Ascending aorta (tissue), 2 donors: ENCODE data around the gene IRF2BP1. TPM values are rescaled to one million over a fixed set of nuclear protein-coding genes. Genes with fewer than 3 reads are reported as not detected.

Source experiments
- DNase-seq, 2 donors: peaks; one replicate each; pipeline ENCODE4 v3.0.0-alpha.2; 2019; ENCODE audit warnings: low spot score in 2 of 2
- H3K27ac ChIP-seq, 2 donors: fragments of 200-600 bp; sonication (generic); one replicate each; pipeline ENCODE4 v1.5.1; 2016 to 2017; ENCODE audit warnings: mild to moderate bottlenecking in 1 of 2
- H3K27me3 ChIP-seq: fragments of 200-600 bp; sonication (generic); one replicate; pipeline ENCODE4 v1.5.1; 2017
- H3K36me3 ChIP-seq, 2 donors: fragments of 200-600 bp; sonication (generic); one replicate each; pipeline ENCODE4 v1.5.1; 2016
- H3K4me1 ChIP-seq, 2 donors: fragments of 200-600 bp; sonication (generic); one replicate each; pipeline ENCODE4 v1.5.1; 2016 to 2017; ENCODE audit warnings: mild to moderate bottlenecking in 1 of 2
- H3K4me3 ChIP-seq, 2 donors: fragments of 200-600 bp; sonication (generic); one replicate each; pipeline ENCODE4 v1.5.1; 2016 to 2017; ENCODE audit warnings: mild to moderate bottlenecking in 1 of 2
- H3K9me3 ChIP-seq, 2 donors: fragments of 200-600 bp; sonication (generic); one replicate each; pipeline ENCODE4 v1.5.1; 2016
- CTCF ChIP-seq, 3 experiments: fragments of 200-600 bp in 2 of 3; fragments of 450-650 bp in 1 of 3; sonication (generic) in 2 of 3; IDR thresholded peaks; one replicate each; pipeline ENCODE4 v1.5.1; 2016 to 2019; ENCODE audit warnings: antibody characterized with exemption in 3 of 3, mild to moderate bottlenecking in 1 of 3, moderate library complexity in 1 of 3
- intact Hi-C: fragments of 100-400 bp; cut with DNase I; formaldehyde crosslinking; loops from one replicate; pipeline ENCODE4 v1.15.1; 2023
- total RNA-seq: library from RNA; depleted of rRNA; stranded (reverse); fragments of >200 nt; gene quantifications from one replicate; pipeline ENCODE4 v1.1.0, GENCODE V29; 2016

Gene IRF2BP1
- total RNA-seq, 1 donor from 2014 or later, result 45.7 TPM

- no peak for TF ChIP-seq CTCF (IDR thresholded peaks at IDR 0.05)
- H3K9me3 ChIP-seq, result no peaks in the 10 kb centered on the region
- no peaks in the 10 kb centered on the region for H3K27me3 ChIP-seq
- H3K4me3 ChIP-seq, result no peak overlapping the region
- H3K36me3 ChIP-seq, result peaks cover 70 to 86% of the 10 kb centered on the region in 2 donors
- DNase-seq, result no peak
- no peak overlapping the region for H3K27ac ChIP-seq
- intact Hi-C loops, result no loop called here
- no peaks in the 10 kb centered on the region for H3K4me1 ChIP-seq
These were observed 33.7 kb downstream of the IRF2BP1 start for GRCh38 chr19:45852145-45852750.

- H3K27ac ChIP-seq, result no peak overlapping the region
- H3K27me3 ChIP-seq, result no peaks in the 10 kb centered on the region
- no peak for DNase-seq
- H3K9me3 ChIP-seq, result no peaks in the 10 kb centered on the region
- peaks cover 73 to 99% of the 10 kb centered on the region in 2 donors for H3K36me3 ChIP-seq
- H3K4me1 ChIP-seq, result no peaks in the 10 kb centered on the region
- no peak for TF ChIP-seq CTCF (IDR thresholded peaks at IDR 0.05)
- intact Hi-C loops, result no loop called here
- no peak overlapping the region for H3K4me3 ChIP-seq
These were observed 37.0 kb downstream of the IRF2BP1 start for GRCh38 chr19:45848922-45849321.

GRCh38 chr19:45847663-45848062 lies 38.3 kb downstream of the IRF2BP1 start:
- no peak for TF ChIP-seq CTCF (IDR thresholded peaks at IDR 0.05)
- no peaks in the 10 kb centered on the region for H3K9me3 ChIP-seq
- DNase-seq, result no peak
- intact Hi-C loops, result no loop called here
- no peaks in the 10 kb centered on the region for H3K4me1 ChIP-seq
- H3K27me3 ChIP-seq, result no peaks in the 10 kb centered on the region
- H3K27ac ChIP-seq, result no peak overlapping the region
- H3K36me3 ChIP-seq, result peaks cover 73 to 99% of the 10 kb centered on the region in 2 donors
- H3K4me3 ChIP-seq, result no peak overlapping the region

GRCh38 chr19:45842198-45842597 lies 43.7 kb downstream of the IRF2BP1 start:
- no peaks in the 10 kb centered on the region for H3K27me3 ChIP-seq
- H3K36me3 ChIP-seq, result peaks cover 76 to 98% of the 10 kb centered on the region in 2 donors
- no peak for DNase-seq
- no peak overlapping the region for H3K27ac ChIP-seq
- H3K4me3 ChIP-seq, result no peak overlapping the region
- no peaks in the 10 kb centered on the region for H3K4me1 ChIP-seq
- intact Hi-C loops, result no loop called here
- H3K9me3 ChIP-seq, result no peaks in the 10 kb centered on the region
- TF ChIP-seq CTCF (IDR thresholded peaks at IDR 0.05), result no peak

GRCh38 chr19:45834970-45835369 lies 51.0 kb downstream of the IRF2BP1 start:
- no peaks in the 10 kb centered on the region for H3K4me1 ChIP-seq
- TF ChIP-seq CTCF (IDR thresholded peaks at IDR 0.05), result no peak
- no peak overlapping the region for H3K4me3 ChIP-seq
- H3K27me3 ChIP-seq, result no peaks in the 10 kb centered on the region
- no peak for DNase-seq
- H3K36me3 ChIP-seq, result peaks cover 88 to 99% of the 10 kb centered on the region in 2 donors
- no peaks in the 10 kb centered on the region for H3K9me3 ChIP-seq
- intact Hi-C loops, result no loop called here
- no peak overlapping the region for H3K27ac ChIP-seq

Other genes with a start within 250 kb of the IRF2BP1 start
- gene EML2, start 246.7 kb downstream of the IRF2BP1 start, total RNA-seq, result 129 TPM
- not detected for gene GIPR, start 217.9 kb downstream of the IRF2BP1 start, total RNA-seq
- 71.1 TPM for gene SNRPD2, start 194.2 kb downstream of the IRF2BP1 start, total RNA-seq
- 7.2 TPM for gene QPCTL, start 193.5 kb downstream of the IRF2BP1 start, total RNA-seq
- 27.5 TPM for gene FBXO46, start 155.2 kb downstream of the IRF2BP1 start, total RNA-seq
- not detected for gene MEIOSIN, start 152.7 kb downstream of the IRF2BP1 start, total RNA-seq
- 39.2 TPM for gene SIX5, start 116.9 kb downstream of the IRF2BP1 start, total RNA-seq
- gene DMPK, start 103.7 kb downstream of the IRF2BP1 start, total RNA-seq, result 76.8 TPM
- gene DMWD, start 93.3 kb downstream of the IRF2BP1 start, total RNA-seq, result 110 TPM
- not detected for gene RSPH6A, start 70.8 kb downstream of the IRF2BP1 start, total RNA-seq
- 103 TPM for gene SYMPK, start 23.0 kb downstream of the IRF2BP1 start, total RNA-seq
- not detected for gene FOXA3, start 21.8 kb downstream of the IRF2BP1 start, total RNA-seq
- gene MYPOP, start 16.5 kb upstream of the IRF2BP1 start, total RNA-seq, result 1.6 TPM
- gene NANOS2, start 28.6 kb upstream of the IRF2BP1 start, total RNA-seq, result not detected
- 11.3 TPM for gene NOVA2, start 87.7 kb upstream of the IRF2BP1 start, total RNA-seq
- 13.7 TPM for gene CCDC61, start 109.3 kb upstream of the IRF2BP1 start, total RNA-seq
- gene PGLYRP1, start 136.9 kb upstream of the IRF2BP1 start, total RNA-seq, result not detected
- not detected for gene IGFL4, start 154.9 kb upstream of the IRF2BP1 start, total RNA-seq
- not detected for gene IGFL3, start 238.5 kb upstream of the IRF2BP1 start, total RNA-seq